Kidney capillary endothelial cell (primary cell): ENCODE data around the gene MYO18A.

Experiments
- DNase-seq: peaks from one replicate; pipeline ENCODE4 v3.0.0-alpha.2; 2018; ENCODE audit warnings: low spot score

Gene MYO18A

DNA sequence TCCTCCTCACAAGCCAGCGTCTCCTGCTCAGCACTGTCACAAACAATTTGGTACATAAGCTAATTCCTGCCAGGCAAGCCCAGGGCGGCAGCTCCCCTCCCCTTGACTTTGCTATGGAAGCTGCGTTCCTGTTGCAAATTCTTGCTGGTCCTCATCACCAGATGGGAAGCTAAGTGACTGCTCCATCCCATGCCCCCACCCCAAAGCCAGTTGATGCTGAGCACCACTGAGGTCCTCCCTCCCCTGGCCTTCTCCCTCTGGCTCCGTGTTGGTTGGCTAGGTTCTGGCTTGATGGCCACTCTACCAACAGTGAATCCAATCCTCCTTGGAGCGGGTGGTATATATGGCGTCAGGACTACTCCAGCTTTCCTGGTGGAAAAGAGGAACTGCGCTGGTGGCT is 102.9 kb downstream of the MYO18A start:
- no peak for DNase-seq

DNA sequence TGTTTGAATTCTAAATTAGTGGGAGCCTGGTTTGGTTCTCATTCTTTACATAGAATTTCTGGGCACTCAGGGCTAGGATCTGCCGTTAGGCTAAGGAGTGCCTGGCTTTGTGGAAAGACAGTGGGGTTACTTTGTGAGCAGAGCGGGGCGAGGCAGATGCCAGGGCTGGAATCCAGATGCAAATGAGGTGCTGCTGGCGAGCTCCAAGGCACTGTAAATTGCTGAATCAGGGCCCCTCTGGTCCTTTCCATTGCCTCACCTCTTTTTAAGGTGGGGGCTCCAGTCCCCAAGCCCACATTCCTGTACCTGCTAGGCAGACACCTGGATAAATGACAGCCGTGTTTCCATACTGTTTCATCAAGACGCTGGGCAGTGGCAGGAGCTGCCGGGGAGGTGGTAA is 103.5 kb downstream of the MYO18A start:
- no peak for DNase-seq

DNA sequence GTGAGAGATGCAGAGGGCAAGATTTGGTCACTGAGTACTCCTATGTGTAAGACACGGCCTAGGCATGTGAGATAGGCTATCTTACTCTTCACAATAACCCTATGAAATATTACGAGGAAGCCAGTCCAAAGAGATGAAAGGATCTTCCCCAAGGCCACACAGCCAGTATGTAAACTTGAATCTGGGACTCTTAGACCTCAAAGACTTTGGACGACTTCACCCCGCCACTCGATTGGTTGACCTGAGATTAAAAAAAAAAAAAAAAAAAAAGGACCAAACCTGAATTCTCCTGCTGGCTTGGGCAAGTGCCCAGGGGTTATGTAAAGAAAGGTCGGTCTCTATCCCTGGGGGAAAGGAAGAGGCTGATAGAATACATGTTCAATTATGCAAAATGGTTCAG is 104.1 kb downstream of the MYO18A start:
- no peak for DNase-seq

DNA sequence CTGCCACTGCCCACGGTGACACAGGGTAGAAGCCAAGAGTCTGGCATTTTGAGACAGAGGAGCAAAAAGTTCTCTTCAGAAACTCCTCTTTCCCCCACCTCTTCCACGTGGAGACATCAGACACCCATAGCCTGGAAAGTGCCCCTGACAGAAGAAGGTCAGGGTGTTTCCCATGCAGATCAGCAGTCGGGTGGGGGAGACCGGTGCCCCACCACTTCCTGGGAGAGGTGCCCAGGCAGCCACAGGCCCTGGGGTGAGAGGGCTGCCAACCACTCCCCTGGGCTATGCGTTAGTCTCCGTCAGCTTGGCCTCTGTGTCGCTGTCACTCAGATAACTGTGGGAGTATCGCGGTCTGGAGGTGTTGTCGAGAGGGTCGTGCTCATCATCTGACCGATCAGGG is 105.7 kb downstream of the MYO18A start:
- DNase-seq: no peak

DNA sequence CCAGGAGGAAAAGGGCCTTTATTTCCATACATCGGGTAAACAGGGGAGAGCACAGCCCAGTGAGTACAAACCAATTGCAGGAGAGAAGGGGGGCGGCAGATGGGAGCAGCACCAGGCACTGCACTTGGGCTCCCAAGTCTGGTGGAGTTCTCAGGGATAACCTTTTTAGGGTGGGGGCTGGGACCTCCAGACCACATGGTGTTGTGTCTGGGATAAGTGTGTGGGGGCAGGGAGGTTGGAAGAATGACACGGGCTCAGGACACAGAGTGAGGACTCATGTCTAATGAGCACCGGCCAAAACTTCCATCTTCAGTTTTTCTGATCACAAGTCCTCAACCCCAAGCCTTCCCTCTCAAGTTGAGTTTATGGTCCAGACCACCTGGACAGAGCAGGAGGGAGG is 106.7 kb downstream of the MYO18A start:
- no peak for DNase-seq

DNA sequence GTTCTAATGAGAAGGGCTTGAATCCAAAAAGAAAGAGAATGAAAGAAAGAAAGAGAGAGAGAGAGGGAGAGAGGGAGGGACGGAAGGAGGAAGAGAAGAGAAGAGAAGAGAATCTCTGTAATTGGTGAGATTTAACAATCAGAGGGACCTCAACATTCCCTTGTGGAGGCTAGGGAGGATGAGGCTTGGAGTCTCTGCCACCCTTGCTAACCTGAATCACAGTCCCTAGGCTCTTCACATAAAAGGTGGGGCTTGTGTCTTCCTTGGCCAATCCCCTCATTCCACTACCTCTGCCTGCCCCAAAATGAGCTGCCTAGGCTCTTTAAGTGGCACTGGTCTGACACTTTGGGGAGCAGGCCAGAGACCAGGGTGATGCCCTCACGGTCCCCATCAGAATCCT is 107.2 kb downstream of the MYO18A start:
- DNase-seq: no peak

DNA sequence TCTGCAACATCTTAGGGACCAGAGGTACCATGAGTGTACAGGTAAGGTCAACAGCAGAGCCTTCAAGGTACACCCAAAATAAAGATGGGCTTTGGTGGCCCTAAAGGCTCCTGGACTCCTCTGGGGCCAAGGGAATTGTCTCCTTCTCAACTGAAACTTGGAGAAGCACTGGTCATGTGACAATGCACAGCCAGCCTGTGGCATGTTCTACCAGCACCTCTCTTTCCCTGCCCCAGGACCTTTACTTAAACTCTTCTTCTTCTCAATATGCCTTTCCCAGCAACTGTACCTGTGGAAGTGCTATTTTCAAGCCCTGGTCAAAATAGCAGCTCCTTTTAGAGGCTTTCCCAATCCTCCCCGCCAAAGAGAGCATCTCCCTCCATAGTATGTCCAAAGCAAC is 108.9 kb downstream of the MYO18A start:
- DNase-seq: no peak

DNA sequence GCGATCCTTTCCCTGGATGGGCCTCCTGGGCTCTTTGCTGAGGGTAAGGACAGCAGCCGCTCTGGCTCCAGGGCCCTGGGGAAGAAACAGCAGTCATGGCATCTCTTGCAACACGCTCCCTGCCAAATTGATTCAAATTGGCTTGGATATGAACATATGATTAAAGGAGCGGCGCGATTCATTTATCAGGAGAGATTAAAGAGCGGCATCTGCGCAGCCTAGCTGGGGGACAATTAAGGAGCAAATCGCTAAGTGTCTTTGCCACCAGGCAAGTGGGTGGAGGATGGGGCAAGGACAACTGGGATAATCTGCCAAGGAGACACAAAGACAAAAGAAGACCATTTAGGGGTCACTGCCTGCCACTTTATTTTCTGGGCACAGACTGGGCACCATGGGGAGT is 109.4 kb downstream of the MYO18A start:
- DNase-seq: no peak

DNA sequence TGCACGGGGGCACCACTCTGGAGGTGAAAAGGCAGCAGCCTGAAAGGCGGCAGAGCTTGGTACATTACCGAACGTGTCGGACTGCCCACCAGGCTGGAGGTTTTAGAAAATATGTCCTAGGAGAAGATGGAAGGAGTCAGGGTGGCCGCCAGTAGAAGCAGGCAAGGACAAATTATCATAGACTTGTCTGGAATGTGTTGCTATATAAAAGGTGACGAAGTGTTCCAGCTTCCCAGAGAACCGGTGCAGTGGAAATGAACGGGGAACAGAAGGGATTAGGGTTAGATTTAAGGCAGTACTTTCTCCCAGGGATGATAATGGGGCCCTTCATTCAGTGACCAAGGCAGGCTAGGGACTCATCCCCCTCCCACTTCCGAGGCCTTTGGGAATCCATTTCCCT is 109.9 kb downstream of the MYO18A start:
- DNase-seq: no peak

DNA sequence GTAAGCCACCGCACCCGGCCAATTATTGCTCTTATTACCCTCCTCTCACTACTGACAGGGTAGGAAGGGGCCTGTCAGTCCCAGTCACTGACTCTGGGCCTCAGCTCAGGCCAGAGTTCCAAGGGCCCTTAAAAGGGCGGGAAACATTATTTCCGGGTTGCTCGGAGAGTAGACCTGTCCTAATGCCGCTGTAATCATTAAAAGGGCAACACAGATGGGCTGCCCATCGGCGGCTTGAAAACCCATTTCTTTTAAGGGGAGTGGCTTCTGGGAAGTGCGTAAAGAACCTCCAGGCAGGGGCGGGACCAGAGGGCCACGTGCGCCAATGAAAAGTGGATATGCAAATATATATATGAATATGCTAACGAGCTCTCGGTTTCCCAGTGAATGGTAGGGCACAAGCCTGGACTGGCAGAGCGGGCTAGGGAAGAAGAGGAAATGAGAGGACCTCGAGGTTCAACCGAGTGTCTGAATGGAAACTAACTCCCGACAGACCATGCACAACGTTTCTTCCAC is 110.6 kb downstream of the MYO18A start:
- DNase-seq: no peak

DNA sequence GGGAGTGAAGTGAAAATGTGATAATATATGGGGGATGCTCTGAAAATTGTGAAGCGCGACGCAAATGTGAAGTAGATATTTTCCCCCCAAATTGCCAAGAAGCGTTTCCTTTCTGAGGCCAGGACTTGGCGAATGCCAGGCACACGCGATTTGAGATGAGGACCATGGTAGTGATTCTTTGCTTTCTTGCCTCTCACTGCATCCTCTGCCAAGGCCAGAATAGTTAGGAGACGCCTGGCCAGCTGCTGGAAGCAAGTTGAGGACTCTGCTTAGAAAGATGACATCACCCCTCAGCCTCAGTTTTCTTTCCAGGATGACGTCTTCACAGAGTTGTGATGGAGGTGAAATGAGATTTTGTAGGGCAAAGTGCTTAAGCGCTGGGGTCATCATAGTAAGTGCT is 111.4 kb downstream of the MYO18A start:
- no peak for DNase-seq

DNA sequence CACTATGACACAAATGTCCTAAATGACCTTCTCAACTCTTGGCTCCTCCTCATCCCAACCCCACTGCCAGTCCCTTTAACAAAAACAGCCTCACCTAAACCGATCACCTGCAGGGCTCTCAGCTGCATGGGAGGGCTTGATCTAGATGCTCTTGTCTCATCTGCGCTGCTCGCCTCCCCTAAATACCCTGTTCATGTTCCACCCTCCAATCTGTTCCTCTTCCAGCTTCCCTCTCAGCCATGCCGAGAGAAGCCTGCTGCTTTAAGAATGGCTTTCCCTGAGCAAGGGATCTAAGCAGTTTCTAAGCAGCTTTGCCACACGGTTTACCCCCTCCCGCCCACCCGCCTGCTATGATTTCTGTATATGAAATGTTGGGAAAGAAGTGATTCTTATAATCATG is 113.6 kb downstream of the MYO18A start:
- no peak for DNase-seq

DNA sequence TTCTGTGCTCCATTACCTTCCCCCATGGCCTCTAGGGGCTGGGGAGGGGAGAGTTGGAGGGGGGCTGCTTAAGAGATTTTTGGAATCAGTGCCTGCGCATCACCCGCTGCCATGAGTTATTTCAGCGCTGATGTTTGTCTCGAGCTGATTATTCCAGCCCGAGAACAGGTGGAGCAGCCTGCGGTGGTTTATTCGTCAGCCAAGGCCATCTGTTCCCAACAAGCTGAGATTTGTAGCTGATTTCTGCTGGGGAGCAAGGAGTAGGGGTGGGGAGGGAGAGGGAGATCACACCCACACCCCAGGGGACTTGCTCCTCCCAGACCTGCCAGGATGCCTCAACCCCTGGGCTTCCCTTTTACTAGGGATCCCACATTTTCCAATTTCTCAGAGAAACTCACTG is 114.2 kb downstream of the MYO18A start:
- DNase-seq: no peak

DNA sequence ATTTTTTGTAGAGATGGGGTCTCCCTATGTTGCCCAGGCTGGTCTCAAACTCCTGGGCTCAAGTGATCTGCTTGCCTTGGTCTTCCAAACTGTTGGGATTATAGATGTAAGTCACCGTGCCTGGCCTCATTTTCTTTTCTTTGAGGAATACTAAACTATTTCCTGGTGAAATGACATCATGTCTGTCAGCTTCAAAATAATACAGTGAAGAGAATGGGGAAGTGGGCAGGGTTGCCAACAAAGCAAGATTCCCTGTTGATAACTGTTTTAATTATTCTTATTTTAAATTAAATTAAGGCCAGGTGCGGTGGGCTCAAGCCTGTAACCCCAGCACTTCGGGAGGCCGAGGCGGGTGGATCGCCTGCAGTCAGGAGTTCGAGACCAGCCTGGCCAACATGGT is 116.2 kb downstream of the MYO18A start:
- DNase-seq: no peak

DNA sequence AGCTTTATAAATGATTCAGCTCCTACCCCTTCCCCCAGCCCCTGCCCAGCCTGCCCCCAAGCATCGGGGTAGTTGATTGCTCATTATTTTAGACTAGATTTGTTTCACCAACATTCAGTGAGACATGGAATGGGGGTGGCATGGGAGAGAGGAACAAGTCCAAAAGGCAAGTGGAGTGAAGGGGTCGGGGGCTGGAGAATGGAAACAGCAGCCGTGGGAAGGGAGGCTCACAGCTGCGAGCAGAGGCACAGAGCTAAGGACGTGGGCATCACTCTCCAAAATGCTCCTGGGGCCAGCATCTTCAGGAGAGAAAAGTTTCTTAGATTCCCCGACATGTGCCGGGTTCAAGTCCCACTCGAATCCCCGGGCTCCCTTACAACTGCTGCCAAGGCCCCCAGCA is 118.0 kb downstream of the MYO18A start:
- no peak for DNase-seq

DNA sequence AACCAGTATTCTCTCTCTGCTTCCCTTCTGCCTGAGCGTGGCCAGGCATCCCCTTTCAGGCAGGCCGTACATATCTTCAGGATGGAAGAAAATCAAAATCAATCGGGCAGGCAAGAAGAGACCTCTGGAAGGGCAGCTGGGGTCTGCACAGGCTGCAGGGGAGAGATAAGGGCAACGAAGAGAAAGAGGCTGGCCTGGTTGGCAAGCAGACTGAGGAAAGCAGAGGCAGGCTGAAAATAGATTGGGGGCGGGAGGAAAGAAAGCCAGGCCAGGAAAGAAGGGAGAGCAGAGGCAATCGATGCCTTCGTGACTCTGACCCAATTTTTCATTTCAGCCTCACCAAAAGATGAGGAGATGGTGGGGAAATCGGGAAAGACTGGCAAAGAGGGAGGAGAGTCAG is 119.2 kb downstream of the MYO18A start:
- DNase-seq: no peak

DNA sequence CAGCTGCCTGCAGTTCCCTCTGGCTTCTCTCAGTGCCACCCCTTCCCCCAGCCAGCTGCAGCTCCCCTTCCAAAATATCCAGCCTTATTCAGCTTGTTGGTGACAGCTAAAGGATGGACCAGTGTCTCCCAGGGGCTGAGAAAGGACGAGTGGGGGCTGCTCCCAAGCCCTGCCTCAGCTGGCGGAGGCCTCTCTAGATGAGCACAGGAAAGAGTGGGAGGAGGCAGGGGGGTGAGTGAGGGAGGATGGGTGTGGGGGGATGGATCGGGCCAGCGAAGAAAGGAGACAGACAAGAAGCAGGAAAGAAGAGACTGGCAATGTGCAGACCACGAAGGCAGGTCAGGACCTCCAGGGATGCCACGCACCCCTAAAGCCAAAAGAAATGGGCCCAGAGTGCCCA is 119.7 kb downstream of the MYO18A start:
- DNase-seq: no peak

DNA sequence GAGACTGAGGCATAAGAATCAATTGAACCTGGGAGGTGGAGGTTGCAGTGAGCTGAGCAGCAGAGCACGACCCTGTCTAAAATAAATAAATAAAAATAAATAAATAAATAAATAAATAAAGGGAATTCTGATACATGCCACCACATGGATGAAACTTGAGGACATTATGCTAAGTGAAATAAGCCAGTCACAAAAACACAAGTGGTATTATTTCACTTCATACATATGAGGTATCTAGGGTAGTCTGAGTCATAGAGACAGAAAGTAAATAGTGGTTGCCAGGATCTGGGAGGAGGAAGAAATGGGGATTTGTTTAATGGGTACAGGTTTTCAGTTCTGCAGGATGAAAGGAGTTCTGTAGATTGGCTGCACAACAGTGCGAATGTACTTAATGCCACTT is 120.9 kb downstream of the MYO18A start:
- DNase-seq: no peak

DNA sequence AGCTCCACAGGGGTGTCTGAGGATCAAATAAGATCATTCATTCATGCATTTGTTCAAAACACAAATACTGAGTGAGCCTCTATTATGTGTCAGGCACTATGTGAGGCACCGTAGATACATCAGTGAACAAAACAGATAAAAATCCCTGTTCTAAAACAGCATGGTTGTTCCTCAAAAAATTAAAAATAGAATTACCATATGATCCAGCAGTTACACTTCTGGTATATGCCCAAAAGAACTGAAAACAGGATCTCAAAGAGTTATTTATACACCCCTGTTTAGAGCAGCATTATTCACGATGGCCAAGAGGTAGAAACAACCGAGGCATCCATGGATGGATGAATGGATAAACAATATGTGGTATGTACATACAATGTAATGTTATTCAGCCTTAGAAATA is 121.8 kb downstream of the MYO18A start:
- DNase-seq: no peak

DNA sequence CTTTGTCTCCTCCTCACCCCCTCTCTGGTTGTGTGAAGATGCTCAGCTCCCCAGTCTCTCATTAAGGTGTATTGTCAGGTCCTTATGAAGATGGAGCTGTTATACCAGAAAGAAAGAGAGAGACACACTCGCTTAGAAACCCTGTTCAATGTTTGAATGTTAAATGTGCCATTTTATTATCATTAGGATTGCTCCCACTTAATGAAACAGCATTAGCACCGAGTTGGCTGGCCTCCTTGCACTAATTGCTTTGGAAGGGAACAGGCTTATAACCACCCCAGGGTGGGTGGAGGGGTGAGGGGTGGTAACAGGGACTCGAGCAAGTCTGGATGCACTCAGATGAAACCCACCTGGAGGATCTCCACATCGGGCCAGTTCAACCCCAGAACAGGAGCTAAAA is 122.8 kb downstream of the MYO18A start:
- no peak for DNase-seq

DNA sequence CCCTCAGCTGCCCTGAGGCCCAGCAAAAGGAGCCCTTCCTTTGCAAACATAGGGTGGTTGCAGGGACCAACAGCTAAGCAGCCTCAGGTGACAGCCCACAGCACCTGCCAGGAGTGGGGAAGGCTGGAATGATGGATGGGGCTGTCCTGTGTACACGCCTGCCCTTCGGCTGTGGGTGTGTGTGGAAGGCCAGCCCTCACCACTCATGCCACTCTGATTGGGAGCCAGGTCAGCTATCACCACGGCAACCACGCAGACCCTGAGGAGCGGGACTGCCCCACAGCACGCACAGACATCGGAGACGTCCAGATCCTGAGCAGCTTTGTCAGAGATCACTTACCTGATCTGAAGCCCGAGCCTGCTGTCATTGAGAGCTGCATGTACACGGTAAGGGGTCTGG is 125.4 kb downstream of the MYO18A start:
- no peak for DNase-seq

DNA sequence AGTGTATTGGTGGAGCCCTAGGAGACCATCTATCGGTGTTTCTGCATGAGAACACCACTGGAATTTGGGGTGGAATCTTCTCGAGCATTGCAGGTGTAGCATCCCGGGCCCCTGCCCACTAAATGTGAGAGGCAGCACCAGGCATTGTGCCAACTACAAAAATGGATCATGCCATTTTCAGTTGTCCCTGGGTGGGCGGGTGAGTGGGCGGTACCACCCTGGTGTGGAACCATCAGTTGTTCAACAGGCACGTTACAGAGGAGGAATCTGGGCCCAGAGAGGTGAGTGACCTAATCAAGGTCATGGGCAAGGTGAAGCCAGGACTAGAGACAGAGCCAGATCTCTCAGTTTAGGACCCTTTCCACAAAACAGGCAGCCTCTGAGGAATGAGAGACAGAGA is 128.5 kb downstream of the MYO18A start:
- no peak for DNase-seq

DNA sequence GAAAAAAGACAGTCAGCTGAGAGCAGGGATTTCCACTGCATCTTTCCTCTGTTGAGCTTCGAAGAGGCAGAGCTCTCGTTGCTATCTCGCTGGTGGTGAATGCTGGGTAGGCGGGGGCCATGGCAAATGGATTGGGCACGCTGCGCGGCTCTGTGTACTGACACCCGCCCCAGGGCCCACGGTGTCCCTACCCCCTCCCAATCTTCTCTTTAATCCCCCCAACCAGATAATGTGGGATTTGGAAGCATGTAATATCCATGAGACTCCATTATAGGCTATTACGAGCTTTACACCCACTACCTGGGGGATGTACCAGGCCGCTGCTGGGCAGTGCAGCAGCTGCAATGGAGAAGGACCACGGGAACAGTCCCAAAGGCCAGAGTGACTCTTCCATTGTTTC is 129.0 kb downstream of the MYO18A start:
- no peak for DNase-seq

DNA sequence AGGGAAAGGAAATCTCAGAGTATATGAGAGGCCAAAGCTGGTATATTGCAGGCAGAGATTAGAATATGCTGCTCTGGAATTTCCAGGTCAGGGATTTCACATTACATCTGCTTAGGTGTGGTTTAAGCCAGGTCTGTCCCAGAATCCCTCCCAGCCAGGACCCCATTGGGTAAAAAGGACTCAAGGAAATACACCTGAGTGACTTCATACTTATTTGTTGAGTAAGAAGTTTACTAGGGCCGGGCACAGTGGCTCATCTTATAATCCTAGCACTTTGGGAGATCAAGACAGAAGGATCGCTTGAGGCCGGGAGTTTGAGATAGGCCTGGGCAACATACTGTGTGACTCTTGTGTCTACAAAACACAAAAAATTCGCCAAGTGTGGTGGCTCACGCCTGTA is 130.0 kb downstream of the MYO18A start:
- DNase-seq: no peak

DNA sequence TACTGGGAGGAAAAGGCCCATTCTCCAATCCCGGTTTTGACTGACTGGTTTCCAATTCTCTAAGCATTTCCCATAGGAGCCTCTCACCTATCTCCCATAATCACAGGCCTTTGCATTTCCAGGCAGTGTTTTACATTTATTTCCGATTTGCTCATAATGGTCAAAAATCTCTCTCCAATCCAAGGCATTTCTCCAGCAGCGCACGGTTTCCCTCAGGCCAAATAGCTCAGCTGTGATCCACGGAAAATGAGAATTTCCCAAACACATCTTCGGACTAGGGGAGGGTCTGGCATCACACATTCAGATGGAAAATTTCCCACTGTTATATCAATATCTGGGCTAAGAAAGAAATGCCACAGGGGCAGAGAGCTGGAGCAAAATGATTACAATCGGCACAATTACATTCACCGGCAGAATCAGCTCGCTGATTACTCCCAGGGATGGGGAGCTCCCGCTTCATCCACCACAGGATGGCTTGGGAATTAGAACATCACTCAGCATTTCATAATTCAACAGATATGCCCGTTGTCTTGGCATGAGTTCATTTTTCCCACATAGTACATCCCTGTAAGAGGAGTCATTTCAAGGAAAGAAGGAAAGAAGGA is 130.6 kb downstream of the MYO18A start:
- no peak for DNase-seq
